BLaER1 (cell line): ENCODE measurements around the gene SGCD.
"Not testable (repeated sequence)": the region's sequence is repeated elsewhere in the genome, so short reads cannot be mapped to it uniquely, and the experiment has no call there.

ENCODE experiments used
- H3K27ac ChIP-seq: shearing (Covaris generic); formaldehyde crosslinking; 2 replicates; pipeline ENCODE4 v1.8.1; 2022
- H3K27me3 ChIP-seq: shearing (Covaris generic); formaldehyde crosslinking; 2 replicates; pipeline ENCODE4 v1.8.1; 2022
- H3K36me3 ChIP-seq: shearing (Covaris generic); formaldehyde crosslinking; 2 replicates; pipeline ENCODE4 v1.8.1; 2022
- H3K4me1 ChIP-seq: shearing (Covaris generic); formaldehyde crosslinking; 2 replicates; pipeline ENCODE4 v1.8.1; 2022
- H3K4me2 ChIP-seq: shearing (Covaris generic); formaldehyde crosslinking; 2 replicates; pipeline ENCODE4 v1.8.1; 2022
- H3K4me3 ChIP-seq: shearing (Covaris generic); formaldehyde crosslinking; 2 replicates; pipeline ENCODE4 v1.8.1; 2022
- H3K9ac ChIP-seq: shearing (Covaris generic); formaldehyde crosslinking; 2 replicates; pipeline ENCODE4 v1.8.1; 2022
- H3K9me3 ChIP-seq: shearing (Covaris generic); formaldehyde crosslinking; 2 replicates; pipeline ENCODE4 v1.8.1; 2022
- H4K20me1 ChIP-seq: shearing (Covaris generic); formaldehyde crosslinking; 2 replicates; pipeline ENCODE4 v1.8.1; 2022
- Cebpa-rat ChIP-seq: shearing (Covaris generic); IDR thresholded peaks from 2 replicates; pipeline ENCODE4 v1.8.1; 2022

The SGCD gene

GRCh38 chr5:156598964-156599363 is 272.0 kb downstream of the SGCD start:
- no peak for TF ChIP-seq Cebpa-rat
- no peak overlapping the region for H3K4me3 ChIP-seq
- no peak overlapping the region for H3K27ac ChIP-seq
- no peaks in the 10 kb centered on the region for H3K4me1 ChIP-seq
- H3K9me3 ChIP-seq: peaks cover 16% of the 10 kb centered on the region
- no peaks in the 10 kb centered on the region for H3K27me3 ChIP-seq
- H3K9ac ChIP-seq: no peak overlapping the region
- no peaks in the 10 kb centered on the region for H3K36me3 ChIP-seq
- H3K4me2 ChIP-seq: no peak overlapping the region
- no peaks in the 10 kb centered on the region for H4K20me1 ChIP-seq

GRCh38 chr5:156610582-156610981 is 283.6 kb downstream of the SGCD start:
- not testable (repeated sequence) for H3K4me1 ChIP-seq, H3K4me2 ChIP-seq, H3K9ac ChIP-seq, H3K36me3 ChIP-seq, H3K27ac ChIP-seq, H4K20me1 ChIP-seq, H3K4me3 ChIP-seq, H3K27me3 ChIP-seq
- peaks cover 27% of the 10 kb centered on the region for H3K9me3 ChIP-seq

- H3K36me3 ChIP-seq: no peaks in the 10 kb centered on the region
- TF ChIP-seq Cebpa-rat: no peak
- H4K20me1 ChIP-seq: no peaks in the 10 kb centered on the region
- peaks cover 20% of the 10 kb centered on the region for H3K9me3 ChIP-seq
- H3K9ac ChIP-seq: no peak overlapping the region
- no peaks in the 10 kb centered on the region; the same call in 1 of the 2 replicates for H3K4me1 ChIP-seq
- no peaks in the 10 kb centered on the region for H3K27me3 ChIP-seq
- H3K27ac ChIP-seq: no peak overlapping the region
- H3K4me2 ChIP-seq: no peak overlapping the region
- H3K4me3 ChIP-seq: no peak overlapping the region
Observed at GRCh38 chr5:156615901-156616300, 288.9 kb downstream of the SGCD start.

GRCh38 chr5:156617426-156617825 is 290.5 kb downstream of the SGCD start:
- Histone ChIP-seq H4K20me1 (no peaks in the 10 kb centered on the region), H3K4me1 (no peaks in the 10 kb centered on the region; the same call in 1 of the 2 replicates), H3K4me3 (no peak overlapping the region), H3K36me3 (no peaks in the 10 kb centered on the region), H3K9me3 (peaks cover 5% of the 10 kb centered on the region), H3K4me2 (no peak overlapping the region), H3K9ac (no peak overlapping the region), H3K27me3 (no peaks in the 10 kb centered on the region), H3K27ac (no peak overlapping the region)
- no peak for TF ChIP-seq Cebpa-rat

GRCh38 chr5:156618601-156619000 is 291.6 kb downstream of the SGCD start:
- Histone ChIP-seq H3K4me2 (no peak overlapping the region), H4K20me1 (no peaks in the 10 kb centered on the region), H3K4me3 (no peak overlapping the region), H3K4me1 (no peaks in the 10 kb centered on the region; the same call in 1 of the 2 replicates), H3K9me3 (no peaks in the 10 kb centered on the region), H3K9ac (no peak overlapping the region), H3K36me3 (no peaks in the 10 kb centered on the region), H3K27me3 (no peaks in the 10 kb centered on the region), H3K27ac (no peak overlapping the region)
- no peak for TF ChIP-seq Cebpa-rat

- no peak overlapping the region for H3K27ac ChIP-seq
- no peak overlapping the region for H3K4me2 ChIP-seq
- no peaks in the 10 kb centered on the region for H4K20me1 ChIP-seq
- no peak overlapping the region for H3K4me3 ChIP-seq
- H3K4me1 ChIP-seq: no peaks in the 10 kb centered on the region
- TF ChIP-seq Cebpa-rat: no peak
- no peak overlapping the region for H3K9ac ChIP-seq
- no peaks in the 10 kb centered on the region for H3K9me3 ChIP-seq
- no peaks in the 10 kb centered on the region for H3K27me3 ChIP-seq
- no peaks in the 10 kb centered on the region for H3K36me3 ChIP-seq
Observed at GRCh38 chr5:156621719-156622118, 294.8 kb downstream of the SGCD start.

GRCh38 chr5:156623381-156624040 is 296.5 kb downstream of the SGCD start:
- no peaks in the 10 kb centered on the region for H3K9me3 ChIP-seq
- H4K20me1 ChIP-seq: no peaks in the 10 kb centered on the region
- TF ChIP-seq Cebpa-rat: no peak
- 0 out of 2 replicates have a peak, but pooled peaks cover 1% of the 10 kb centered on the region for H3K4me1 ChIP-seq
- H3K27ac ChIP-seq: no peak overlapping the region
- H3K4me2 ChIP-seq: no peak overlapping the region
- no peak overlapping the region for H3K9ac ChIP-seq
- H3K4me3 ChIP-seq: no peak overlapping the region
- H3K27me3 ChIP-seq: no peaks in the 10 kb centered on the region
- H3K36me3 ChIP-seq: no peaks in the 10 kb centered on the region

- Histone ChIP-seq H3K4me1 (0 out of 2 replicates have a peak, but pooled peaks cover 4% of the 10 kb centered on the region), H4K20me1 (no peaks in the 10 kb centered on the region), H3K4me3 (no peak overlapping the region), H3K4me2 (no peak overlapping the region), H3K9me3 (no peaks in the 10 kb centered on the region), H3K36me3 (no peaks in the 10 kb centered on the region), H3K27me3 (no peaks in the 10 kb centered on the region), H3K27ac (no peak overlapping the region), H3K9ac (no peak overlapping the region)
- no peak for TF ChIP-seq Cebpa-rat
Observed at GRCh38 chr5:156624686-156625085, 297.7 kb downstream of the SGCD start.

GRCh38 chr5:156628421-156628820 is 301.5 kb downstream of the SGCD start:
- H3K4me1 ChIP-seq: 0 out of 2 replicates have a peak, but pooled peaks cover 4% of the 10 kb centered on the region
- no peaks in the 10 kb centered on the region for H3K9me3 ChIP-seq
- TF ChIP-seq Cebpa-rat: no peak
- no peak overlapping the region for H3K4me3 ChIP-seq
- H4K20me1 ChIP-seq: no peaks in the 10 kb centered on the region
- H3K4me2 ChIP-seq: no peak overlapping the region
- no peak overlapping the region for H3K9ac ChIP-seq
- H3K36me3 ChIP-seq: no peaks in the 10 kb centered on the region
- no peaks in the 10 kb centered on the region for H3K27me3 ChIP-seq
- H3K27ac ChIP-seq: no peak overlapping the region

GRCh38 chr5:156631005-156631404 is 304.0 kb downstream of the SGCD start:
- Histone ChIP-seq H3K4me3 (no peak overlapping the region), H3K9me3 (no peaks in the 10 kb centered on the region), H3K9ac (no peak overlapping the region), H3K27ac (no peak overlapping the region), H3K4me2 (no peak overlapping the region), H3K36me3 (no peaks in the 10 kb centered on the region), H3K4me1 (0 out of 2 replicates have a peak, but pooled peaks cover 4% of the 10 kb centered on the region), H3K27me3 (no peaks in the 10 kb centered on the region), H4K20me1 (no peaks in the 10 kb centered on the region)
- TF ChIP-seq Cebpa-rat: no peak

GRCh38 chr5:156634301-156634700 is 307.3 kb downstream of the SGCD start:
- Histone ChIP-seq H3K27ac (no peak overlapping the region), H3K36me3 (no peaks in the 10 kb centered on the region), H3K9me3 (no peaks in the 10 kb centered on the region; the same call in 1 of the 2 replicates), H3K4me1 (no peaks in the 10 kb centered on the region), H3K9ac (no peak overlapping the region), H3K4me3 (no peak overlapping the region), H3K27me3 (no peaks in the 10 kb centered on the region), H3K4me2 (no peak overlapping the region), H4K20me1 (no peaks in the 10 kb centered on the region)
- TF ChIP-seq Cebpa-rat: no peak
